DMS114 treated with DMSO at 0.1 percent for 48 hours (cell line): ENCODE results near the gene PALM3.
"Not testable (repeated sequence)": the region's sequence is repeated elsewhere in the genome, so short reads cannot be mapped to it uniquely, and the experiment has no call there.

ENCODE experiments used
- DNase-seq: peaks from one replicate; lab custom pipeline; 2025; ENCODE audit not compliant: unreplicated experiment; lab: John Stamatoyannopoulos, UW

PALM3 gene

DNA sequence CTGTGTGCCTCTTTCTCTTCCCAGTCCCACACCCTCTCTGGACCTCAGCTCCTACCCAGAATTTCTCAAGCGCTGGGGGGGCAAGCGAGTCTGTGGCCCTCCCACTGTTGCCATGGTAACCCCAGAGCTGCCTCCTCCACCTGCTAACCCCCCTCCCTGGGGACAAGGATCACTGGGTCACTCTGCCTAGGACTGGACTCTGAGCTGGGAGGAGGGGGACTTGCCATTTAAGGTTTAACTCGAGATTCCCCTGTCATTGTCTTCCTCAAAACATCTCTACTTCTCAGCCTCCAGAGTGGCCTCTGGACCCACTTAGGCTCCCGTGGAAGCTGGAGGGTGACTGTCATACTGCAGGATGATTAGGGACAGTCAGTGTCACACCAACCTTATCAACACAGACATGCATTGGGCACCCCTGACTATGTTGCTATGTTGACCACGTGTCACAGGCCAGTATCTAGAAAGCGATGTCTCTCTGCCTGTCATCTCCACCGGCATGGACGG lies 2.2 kb downstream of the PALM3 start:
- DNase-seq: no peak

DNA sequence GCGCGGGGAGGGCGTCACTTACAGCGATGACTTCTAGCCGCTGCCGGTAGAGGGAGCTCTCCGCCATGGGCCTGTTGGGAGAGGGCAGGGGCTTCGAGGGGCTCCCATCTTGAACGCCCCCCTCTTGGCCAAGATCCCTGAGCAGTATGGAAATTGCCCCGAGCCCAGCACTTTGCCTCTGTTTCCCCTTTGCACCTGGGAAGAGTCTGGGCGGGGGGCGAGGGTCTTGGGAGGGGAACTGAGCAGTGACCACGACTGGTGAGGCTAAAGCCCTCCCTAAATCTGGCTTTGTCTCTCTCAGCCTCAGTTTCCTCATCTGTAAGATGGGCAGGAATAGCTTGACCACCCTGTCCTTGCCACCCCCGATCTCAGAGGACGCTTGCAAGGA lies 2.8 kb downstream of the PALM3 start:
- DNase-seq: no peak

- DNase-seq: no peak
Measured at GRCh38 chr19:14058182-14059092, 3.4 kb downstream of the PALM3 start.

- DNase-seq: no peak
Measured at GRCh38 chr19:14056741-14057356, 5.0 kb downstream of the PALM3 start.

DNA sequence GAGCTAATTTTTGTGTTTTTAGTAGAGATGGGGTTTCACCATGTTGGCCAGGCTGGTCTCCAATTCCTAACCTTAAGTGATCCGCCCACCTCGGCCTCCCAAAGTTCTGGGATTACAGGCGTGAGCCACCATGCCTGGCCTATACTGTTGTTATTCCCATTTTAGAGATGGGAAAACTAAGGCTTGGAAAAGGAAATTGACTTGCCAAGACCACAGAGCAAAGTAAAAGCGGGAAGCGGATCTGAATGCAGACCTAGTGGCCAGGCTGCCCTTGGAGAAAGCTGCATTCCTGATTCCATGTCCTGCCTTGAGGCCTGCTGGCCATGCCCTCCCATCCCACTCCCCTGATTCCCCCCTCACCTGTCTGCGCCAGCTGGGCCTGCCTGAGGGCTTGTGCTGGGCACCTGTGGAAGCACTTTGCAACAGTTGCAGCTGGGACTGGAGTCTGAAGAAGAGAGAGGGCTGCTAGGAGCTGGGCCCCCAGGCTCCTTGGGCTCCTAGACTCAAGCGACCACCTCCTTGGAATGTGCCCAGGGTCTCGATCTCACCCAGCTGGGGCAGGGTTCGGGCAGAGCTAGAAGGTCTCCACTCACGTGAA lies 5.7 kb downstream of the PALM3 start:
- no peak for DNase-seq

GRCh38 chr19:14055396-14055795 lies 6.5 kb downstream of the PALM3 start:
- no peak for DNase-seq

DNA sequence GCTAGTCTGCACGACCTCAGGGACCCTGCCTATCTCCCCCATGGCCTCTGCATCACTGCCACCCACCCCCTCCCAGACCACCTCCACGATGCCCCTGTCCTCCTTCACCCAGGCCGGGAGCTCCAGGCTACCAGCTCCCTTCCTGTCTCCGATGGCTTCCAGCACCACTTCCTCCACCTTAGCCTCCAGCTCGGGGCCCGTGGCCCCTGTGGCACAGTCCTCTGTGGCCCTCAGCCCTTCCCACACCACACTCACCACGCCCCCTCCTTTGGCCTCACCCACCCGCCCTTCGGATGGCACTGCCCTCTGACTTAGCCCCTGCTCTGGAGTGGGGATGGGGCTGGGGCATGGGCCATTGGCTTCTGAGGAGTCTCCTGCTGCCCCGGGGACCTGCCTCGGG lies 7.2 kb downstream of the PALM3 start:
- no peak for DNase-seq

- no peak for DNase-seq
Measured at GRCh38 chr19:14054099-14054498, 7.8 kb downstream of the PALM3 start.

DNA sequence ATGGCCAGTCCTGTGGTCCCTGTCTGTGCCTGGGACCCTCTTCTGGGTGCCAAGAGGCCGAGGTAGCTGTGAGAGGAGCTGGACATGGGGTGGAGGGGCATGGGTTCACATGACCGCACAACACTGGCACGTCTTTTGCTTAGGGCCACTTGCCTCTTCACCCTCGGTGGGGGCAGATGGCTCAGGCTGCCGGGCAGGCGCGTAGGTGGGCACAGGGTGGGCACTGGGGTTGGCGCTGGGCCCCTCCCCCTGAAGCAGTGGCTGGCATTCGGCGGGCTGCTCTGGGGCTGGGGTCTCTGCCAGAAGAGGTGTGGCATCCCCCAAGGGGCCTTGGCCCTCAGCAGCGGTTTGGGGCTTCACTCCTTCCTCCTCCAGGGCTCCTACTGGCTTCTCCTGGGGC lies 8.4 kb downstream of the PALM3 start:
- DNase-seq: no peak

DNA sequence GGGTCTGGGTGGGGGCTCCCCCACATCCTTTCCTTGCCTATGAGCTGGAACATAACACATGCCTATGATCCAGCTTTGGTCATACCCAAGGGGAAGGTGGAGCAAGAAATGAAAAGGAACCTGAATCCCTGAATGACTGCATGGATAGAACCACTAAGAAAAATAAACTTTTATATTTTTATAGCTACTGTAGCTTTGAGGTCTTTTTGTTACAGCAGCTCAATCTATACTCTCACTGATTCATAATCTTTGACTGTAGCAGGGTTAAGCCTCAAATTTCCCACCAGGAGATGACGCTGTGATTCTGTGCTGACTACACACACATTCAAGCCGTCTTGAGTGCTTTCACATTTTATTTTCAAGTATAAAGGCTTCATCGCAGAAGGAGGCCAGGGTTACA lies 8.8 kb downstream of the PALM3 start:
- no peak for DNase-seq

DNA sequence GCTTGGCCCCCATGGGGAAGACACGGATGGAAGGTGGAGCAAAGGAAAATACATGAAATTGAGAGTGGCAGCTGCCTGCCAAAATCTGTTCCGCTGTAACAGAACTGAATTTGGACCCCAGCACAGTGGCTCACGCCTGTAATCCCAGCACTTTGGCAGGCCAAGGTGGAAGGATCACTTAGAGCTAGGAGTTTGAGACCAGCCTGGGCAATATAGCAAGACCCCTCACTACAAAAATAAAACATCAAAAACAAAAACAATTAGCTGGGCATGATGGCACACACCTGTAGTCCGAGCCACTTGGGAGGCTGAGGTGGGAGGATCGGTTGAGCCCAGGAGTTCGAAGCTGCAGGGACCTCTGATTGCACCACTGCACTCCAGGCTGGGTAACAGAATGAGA lies 9.4 kb downstream of the PALM3 start:
- no peak for DNase-seq

DNA sequence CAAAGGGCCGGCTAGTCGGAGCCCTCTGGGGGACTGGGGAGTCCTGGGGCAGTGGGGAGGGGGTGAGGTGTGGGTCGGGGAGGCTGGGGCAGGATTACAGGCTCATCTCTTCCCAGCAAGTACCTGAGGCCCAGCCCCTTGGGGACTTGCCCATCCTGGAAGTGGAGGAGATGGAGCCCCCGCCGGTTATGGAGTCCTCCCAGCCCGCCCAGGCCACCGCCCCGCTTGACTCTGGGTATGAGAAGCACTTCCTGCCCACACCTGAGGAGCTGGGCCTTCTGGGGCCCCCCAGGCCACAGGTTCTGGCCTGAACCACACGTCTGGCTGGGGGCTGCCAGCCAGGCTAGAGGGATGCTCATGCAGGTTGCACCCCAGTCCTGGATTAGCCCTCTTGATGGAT lies 9.9 kb downstream of the PALM3 start:
- DNase-seq: no peak

- not testable (repeated sequence) for DNase-seq
Measured at GRCh38 chr19:14050961-14051360, 10.9 kb downstream of the PALM3 start.

- DNase-seq: no peak
Measured at GRCh38 chr19:14050512-14050911, 11.4 kb downstream of the PALM3 start.

DNA sequence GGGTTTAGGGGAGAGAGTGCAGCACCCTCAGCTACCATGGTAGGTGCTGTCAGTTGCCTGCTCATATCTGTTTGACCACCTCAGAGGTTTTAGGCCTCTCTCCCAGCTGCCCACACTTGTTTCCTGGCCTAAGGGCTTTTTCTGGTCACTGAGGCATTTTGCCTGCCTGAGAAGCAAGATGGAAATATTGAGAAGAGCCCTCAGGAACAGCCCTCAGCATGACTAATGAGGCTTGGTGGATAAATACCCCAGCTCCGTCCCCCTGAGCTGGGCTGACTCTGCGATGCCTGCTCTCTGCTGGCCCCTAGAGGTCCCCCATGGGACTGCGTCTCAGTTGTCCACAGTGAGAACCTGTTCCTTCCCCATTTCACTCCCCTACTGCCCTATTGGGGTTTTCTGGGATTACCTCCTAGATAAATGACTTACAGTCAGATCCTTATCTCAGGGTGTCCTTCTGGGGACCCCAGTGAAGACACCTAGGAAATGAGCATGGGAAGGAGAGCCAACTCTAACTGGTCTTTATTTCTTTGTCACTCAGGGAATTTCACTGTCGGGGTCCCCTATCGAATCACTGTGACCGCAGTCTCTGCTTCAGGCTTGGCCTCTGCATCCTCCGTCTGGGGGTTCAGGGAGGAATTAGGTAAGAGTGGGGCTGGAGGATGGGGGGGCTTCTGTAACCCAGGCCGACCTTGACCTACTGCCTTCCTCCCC lies 13.3 kb downstream of the PALM3 start:
- no peak for DNase-seq

DNA sequence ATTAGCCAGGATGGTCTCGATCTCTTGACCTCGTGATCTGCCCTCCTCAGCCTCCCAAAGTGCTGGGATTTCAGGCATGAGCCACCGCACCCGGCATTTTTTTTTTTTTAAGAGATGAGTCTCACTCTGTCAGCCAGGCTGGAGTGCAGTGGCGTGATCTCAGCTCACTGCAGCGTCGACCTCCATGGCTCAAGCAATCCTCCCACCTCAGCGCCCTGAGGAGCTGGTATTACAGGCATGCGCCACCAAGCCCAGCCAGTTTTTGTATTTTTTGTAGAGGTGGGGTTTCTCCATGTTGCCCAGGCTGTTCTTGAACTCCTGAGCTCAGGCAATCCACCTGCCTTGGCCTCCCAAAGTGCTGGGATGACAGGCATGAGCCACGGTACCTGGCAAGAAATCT lies 14.0 kb downstream of the PALM3 start:
- DNase-seq: not testable (repeated sequence)

DNA sequence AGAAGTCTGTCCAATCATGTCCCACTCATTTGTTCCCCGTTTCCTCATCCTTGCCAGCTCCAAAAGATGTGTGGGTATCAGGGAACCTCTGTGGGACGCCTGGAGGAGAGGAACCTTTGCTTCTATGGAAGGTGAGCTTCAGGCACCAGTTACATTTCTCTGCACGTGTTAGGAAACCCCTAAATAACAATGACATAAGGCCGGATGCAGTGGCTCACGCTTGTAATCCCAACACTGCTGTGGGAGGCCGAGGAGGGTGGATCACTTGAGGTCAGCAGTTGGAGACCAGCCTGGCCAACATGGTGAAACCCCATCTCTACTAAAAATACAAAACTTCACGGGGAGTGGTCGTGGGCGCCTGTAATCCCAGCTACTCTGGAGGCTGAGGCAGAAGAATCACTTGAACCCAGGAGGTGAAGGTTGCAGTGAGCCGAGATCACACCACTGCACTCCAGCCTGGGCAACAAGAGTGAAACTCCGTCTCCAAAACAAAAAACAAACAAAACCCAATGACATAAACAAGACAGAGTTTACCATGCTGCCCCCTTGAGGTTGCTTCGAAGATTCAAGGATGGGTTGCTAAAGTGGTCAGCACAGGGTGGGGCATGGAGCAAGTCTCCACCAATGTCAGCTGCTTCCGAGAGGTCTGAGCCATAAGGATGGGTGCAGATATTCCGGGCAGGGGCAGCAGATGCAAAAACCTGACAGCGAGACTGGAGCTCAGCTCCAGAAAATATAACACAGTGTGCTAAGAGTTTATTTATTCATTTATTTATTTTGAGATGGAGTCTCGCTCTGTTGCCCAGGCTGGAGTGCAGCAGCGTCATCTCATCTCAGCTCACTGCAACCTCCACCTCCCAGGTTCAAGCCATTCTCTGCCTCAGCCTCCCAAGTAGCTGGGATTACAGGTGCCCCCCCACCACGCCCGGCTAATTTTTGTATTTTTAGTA lies 18.9 kb downstream of the PALM3 start:
- DNase-seq: peak; percentile 35

GRCh38 chr19:14039181-14039580 lies 22.7 kb downstream of the PALM3 start:
- DNase-seq: no peak

DNA sequence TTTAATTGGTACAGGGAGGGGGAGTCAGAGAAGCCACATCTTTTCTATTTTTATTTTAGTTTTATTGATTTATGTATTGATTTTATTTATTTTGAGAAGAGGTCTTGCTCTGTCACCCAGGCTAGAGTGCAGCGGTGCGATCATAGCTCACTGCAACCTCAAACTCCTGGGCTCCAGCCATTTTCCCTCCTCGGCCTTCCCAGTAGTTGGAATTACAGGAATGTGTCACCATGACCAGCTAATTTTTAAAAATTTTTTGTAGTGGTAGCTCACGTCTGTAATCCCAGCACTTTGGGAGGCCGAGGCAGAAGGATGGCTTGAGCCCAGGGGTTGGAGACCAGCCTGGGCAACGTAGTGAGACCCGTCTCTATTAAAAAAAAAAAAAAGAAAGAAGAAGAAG lies 26.2 kb downstream of the PALM3 start:
- DNase-seq: no peak

- peak; percentile 6 for DNase-seq
Measured at GRCh38 chr19:14035159-14035558, 26.7 kb downstream of the PALM3 start.
